HL-60 (cell line): Measurements from ENCODE around the gene FYN.
"Not testable (repeated sequence)": the region's sequence is repeated elsewhere in the genome, so short reads cannot be mapped to it uniquely, and the experiment has no call there.

Source experiments
- DNase-seq, 2 experiments: peaks; one replicate each; pipeline ENCODE4 v3.0.0-alpha.2; 2010 to 2020; ENCODE audit warnings: low read depth in 1 of 2, low spot score in 1 of 2
- H3K27ac ChIP-seq: fragments of 250-450 bp; sonication (Bioruptor Pico); replicated peaks from 2 replicates; pipeline ENCODE4 v1.5.1; 2020; ENCODE audit warnings: mild to moderate bottlenecking, moderate library complexity
- H3K27me3 ChIP-seq: fragments of 250-450 bp; sonication (Bioruptor Pico); 2 replicates; pipeline ENCODE4 v1.5.1; 2021; ENCODE audit warnings: mild to moderate bottlenecking, moderate library complexity; ENCODE audit not compliant: insufficient read depth, poor library complexity, severe bottlenecking
- H3K4me3 ChIP-seq: replicated peaks from 2 replicates; pipeline ENCODE4 v1.5.1; 2011; ENCODE audit warnings: mild to moderate bottlenecking, control low read depth, low read length; ENCODE audit not compliant: insufficient read depth
- GABPA ChIP-seq: IDR thresholded peaks from 2 replicates; pipeline ENCODE4 v1.6.1; 2012; ENCODE audit warnings: low read depth
- POLR2AphosphoS5 ChIP-seq: IDR thresholded peaks from 2 replicates; pipeline ENCODE4 v1.6.1; 2012; ENCODE audit warnings: low read depth
- SPI1 ChIP-seq: IDR thresholded peaks from 2 replicates; pipeline ENCODE4 v1.6.1; 2012; ENCODE audit warnings: low read depth, mild to moderate bottlenecking, borderline replicate concordance
- TF ChIP-seq, protein P1 (sequence below): IDR thresholded peaks from 2 replicates; pipeline ENCODE4 v1.6.1; 2012; ENCODE audit warnings: low read depth; ENCODE audit not compliant: insufficient replicate concordance
- TF ChIP-seq, protein P2 (sequence below): IDR thresholded peaks from one replicate; pipeline ENCODE4 v1.5.1; 2011; ENCODE audit warnings: low read length, control low read depth, inconsistent platforms; ENCODE audit not compliant: insufficient read depth

Gene FYN

DNA sequence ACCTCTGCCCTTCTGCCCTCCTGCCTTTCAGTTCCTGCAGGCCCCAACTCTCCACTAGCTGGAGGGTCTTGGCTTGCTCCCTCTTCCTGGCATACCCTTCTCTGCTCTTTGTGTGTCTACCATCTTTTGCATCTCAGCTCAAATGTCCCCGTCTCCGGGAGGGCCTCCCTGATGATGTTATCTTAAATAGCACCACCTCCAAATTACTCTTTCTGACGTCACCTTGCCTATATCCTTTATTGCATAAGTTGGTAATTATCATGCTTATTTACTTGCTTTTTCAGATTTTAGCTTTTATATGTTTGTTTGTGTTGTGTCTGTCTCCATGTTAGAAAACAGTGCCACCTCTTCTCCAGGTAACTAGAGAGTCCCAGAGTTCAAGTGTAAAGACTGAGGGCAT lies 36.0 kb upstream of the FYN start:
- no peak overlapping the region for H3K27ac ChIP-seq
- no peaks in the 10 kb centered on the region for H3K27me3 ChIP-seq
- no peak for TF ChIP-seq GABPA
- TF ChIP-seq POLR2AphosphoS5: no peak
- no peak for TF ChIP-seq SPI1
- TF ChIP-seq, protein P1, sequence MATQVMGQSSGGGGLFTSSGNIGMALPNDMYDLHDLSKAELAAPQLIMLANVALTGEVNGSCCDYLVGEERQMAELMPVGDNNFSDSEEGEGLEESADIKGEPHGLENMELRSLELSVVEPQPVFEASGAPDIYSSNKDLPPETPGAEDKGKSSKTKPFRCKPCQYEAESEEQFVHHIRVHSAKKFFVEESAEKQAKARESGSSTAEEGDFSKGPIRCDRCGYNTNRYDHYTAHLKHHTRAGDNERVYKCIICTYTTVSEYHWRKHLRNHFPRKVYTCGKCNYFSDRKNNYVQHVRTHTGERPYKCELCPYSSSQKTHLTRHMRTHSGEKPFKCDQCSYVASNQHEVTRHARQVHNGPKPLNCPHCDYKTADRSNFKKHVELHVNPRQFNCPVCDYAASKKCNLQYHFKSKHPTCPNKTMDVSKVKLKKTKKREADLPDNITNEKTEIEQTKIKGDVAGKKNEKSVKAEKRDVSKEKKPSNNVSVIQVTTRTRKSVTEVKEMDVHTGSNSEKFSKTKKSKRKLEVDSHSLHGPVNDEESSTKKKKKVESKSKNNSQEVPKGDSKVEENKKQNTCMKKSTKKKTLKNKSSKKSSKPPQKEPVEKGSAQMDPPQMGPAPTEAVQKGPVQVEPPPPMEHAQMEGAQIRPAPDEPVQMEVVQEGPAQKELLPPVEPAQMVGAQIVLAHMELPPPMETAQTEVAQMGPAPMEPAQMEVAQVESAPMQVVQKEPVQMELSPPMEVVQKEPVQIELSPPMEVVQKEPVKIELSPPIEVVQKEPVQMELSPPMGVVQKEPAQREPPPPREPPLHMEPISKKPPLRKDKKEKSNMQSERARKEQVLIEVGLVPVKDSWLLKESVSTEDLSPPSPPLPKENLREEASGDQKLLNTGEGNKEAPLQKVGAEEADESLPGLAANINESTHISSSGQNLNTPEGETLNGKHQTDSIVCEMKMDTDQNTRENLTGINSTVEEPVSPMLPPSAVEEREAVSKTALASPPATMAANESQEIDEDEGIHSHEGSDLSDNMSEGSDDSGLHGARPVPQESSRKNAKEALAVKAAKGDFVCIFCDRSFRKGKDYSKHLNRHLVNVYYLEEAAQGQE: no peak
- TF ChIP-seq, protein P2, sequence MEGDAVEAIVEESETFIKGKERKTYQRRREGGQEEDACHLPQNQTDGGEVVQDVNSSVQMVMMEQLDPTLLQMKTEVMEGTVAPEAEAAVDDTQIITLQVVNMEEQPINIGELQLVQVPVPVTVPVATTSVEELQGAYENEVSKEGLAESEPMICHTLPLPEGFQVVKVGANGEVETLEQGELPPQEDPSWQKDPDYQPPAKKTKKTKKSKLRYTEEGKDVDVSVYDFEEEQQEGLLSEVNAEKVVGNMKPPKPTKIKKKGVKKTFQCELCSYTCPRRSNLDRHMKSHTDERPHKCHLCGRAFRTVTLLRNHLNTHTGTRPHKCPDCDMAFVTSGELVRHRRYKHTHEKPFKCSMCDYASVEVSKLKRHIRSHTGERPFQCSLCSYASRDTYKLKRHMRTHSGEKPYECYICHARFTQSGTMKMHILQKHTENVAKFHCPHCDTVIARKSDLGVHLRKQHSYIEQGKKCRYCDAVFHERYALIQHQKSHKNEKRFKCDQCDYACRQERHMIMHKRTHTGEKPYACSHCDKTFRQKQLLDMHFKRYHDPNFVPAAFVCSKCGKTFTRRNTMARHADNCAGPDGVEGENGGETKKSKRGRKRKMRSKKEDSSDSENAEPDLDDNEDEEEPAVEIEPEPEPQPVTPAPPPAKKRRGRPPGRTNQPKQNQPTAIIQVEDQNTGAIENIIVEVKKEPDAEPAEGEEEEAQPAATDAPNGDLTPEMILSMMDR: no peak
- H3K4me3 ChIP-seq: no peak overlapping the region
- DNase-seq: no peak

DNA sequence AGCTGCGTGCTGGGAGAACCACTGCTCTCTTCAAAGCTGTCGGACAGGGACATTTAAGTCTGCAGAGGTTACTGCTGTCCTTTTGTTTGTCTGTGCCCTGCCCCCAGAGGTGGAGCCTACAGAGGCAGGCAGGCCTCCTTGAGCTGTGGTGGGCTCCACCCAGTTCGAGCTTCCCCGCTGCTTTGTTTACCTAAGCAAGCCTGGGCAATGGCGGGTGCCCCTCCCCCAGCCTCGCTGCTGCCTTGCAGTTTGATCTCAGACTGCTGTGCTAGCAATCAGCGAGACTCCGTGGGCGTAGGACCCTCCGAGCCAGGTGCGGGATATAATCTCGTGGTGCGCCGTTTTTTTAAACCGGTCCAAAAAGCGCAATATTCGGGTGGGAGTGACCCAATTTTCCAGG lies 35.1 kb upstream of the FYN start:
- H3K27me3 ChIP-seq, H3K4me3 ChIP-seq, DNase-seq, H3K27ac ChIP-seq: not testable (repeated sequence)

DNA sequence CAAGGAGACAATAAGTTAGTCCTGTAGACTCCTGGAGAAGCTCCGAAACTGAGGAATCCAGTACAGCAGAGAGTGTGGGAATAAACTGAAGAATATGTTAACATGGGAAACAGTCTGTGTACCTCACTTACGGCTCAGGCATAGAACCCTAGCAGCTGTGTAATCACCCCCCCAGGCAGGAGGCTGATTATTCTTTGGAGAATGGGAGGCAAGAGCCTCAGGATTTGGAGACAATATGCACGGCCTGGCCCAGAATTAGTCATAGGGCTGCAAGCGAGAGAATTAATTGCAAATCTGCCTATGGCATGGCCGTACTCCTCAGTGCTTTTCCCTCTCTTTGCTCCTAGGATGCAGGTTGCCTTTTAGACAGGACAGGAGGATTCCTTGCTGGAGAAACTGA lies 27.5 kb upstream of the FYN start:
- Histone ChIP-seq H3K27ac (no peak overlapping the region), H3K4me3 (no peak overlapping the region), H3K27me3 (no peaks in the 10 kb centered on the region)
- DNase-seq: no peak
- TF ChIP-seq SPI1 (no peak), POLR2AphosphoS5 (no peak), GABPA (no peak)
- TF ChIP-seq, protein P2: no peak
- TF ChIP-seq, protein P1: no peak

DNA sequence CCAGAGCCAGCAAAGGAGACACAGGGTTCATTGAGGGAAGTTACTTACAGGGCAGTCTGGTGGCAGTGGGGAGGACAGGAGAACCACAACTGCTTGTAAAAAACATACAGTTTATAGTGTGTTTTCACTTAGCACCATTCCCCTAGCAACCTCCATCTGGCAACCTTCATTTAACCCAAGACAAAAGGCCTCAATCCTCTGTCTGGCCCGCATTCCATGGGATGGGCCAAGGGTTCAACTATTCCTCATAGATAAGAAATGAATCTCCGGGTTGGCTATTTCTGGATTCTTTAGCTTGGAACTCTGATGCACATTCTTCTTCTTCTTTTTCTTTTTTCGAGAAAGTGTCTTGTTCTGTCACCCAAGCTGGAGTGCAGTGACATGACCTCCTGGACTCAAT lies 26.3 kb upstream of the FYN start:
- no peak for DNase-seq
- TF ChIP-seq, protein P1: no peak
- no peaks in the 10 kb centered on the region for H3K27me3 ChIP-seq
- H3K27ac ChIP-seq: no peak overlapping the region
- H3K4me3 ChIP-seq: no peak overlapping the region
